Activated CD8-positive, alpha-beta memory T cell treated with anti-CD3 and anti-CD28 coated beads, Interleukin-2, amount 50 U/mL, for 1 hour (primary cell): ENCODE measurements around the gene PCNX3.
"Not testable (repeated sequence)": the region's sequence is repeated elsewhere in the genome, so short reads cannot be mapped to it uniquely, and the experiment has no call there.

Experiments used
- DNase-seq: peaks from one replicate; pipeline ENCODE4 v3.0.0-alpha.2; 2020; ENCODE audit errors: extremely low read depth

The PCNX3 gene

DNA sequence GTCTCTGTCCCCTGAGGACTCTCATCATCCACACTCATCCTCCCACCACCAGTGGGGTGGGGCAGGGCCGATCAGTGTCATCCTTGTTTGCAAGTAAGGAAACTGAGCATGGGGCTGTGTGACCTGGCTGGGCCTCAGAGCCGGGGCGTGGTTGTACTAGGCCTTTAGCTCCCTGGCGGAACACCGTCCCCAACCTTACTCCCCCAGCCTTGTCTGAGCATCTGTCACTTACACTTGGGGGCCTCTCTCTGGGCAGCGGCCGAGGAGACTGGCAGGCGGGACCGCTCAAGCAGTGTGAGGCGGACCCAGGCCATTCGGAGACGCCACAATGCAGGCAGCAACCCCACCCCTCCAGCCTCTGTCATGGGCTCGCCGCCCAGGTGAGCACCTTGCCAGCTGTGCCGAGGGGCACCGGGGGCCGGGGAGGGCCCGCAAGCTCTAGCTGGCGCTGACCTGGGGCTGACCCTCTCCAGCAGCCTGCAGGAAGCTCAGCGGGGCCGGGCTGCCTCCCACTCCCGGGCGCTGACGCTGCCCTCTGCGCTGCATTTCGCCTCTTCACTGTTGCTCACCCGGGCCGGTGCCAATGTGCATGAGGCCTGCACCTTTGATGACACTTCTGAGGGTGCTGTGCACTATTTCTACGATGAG lies 3.8 kb downstream of the PCNX3 start:
- DNase-seq: no peak

GRCh38 chr11:65620666-65621065 lies 5.1 kb downstream of the PCNX3 start:
- no peak for DNase-seq

DNA sequence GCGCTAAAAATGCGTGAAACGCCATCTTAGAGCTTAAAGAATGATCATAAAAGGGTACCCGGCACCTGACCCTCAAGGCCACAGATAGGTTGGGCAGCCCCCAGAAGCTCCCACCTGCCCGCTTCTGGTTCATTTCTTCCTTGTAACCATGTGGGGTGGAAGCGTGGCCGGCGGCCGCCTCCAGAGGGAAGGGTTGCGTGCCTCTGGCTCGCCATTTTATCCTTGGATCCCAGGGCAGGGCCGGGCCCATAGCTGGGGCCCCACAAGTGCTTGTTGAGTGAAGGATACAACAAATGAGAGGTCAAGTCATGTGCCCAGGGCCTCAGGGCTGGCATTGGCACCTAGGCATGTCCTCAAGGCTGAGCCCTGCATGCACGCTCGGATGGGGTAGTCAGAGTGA lies 5.9 kb downstream of the PCNX3 start:
- no peak for DNase-seq

- DNase-seq: no peak
Measured at GRCh38 chr11:65622011-65622410, 6.4 kb downstream of the PCNX3 start.

DNA sequence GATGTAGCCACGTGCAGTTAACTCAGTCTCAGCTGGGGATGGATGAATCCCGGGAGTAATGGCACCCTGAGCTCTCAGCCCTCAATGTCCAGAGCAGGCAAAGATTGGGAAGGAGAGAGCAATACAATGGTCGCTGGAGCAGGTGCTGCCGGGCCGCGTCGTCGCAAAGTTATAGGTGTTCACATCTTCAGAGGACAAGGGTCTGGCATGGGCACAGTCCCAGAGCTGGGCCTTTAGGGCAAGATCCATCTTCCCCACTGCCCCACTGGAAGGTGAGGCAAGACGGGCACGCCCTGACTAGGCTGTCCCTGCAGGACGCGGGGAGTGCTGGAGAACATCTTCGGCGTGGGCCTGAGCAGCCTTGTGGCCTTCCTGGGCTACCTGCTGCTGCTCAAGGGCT lies 7.6 kb downstream of the PCNX3 start:
- no peak for DNase-seq

DNA sequence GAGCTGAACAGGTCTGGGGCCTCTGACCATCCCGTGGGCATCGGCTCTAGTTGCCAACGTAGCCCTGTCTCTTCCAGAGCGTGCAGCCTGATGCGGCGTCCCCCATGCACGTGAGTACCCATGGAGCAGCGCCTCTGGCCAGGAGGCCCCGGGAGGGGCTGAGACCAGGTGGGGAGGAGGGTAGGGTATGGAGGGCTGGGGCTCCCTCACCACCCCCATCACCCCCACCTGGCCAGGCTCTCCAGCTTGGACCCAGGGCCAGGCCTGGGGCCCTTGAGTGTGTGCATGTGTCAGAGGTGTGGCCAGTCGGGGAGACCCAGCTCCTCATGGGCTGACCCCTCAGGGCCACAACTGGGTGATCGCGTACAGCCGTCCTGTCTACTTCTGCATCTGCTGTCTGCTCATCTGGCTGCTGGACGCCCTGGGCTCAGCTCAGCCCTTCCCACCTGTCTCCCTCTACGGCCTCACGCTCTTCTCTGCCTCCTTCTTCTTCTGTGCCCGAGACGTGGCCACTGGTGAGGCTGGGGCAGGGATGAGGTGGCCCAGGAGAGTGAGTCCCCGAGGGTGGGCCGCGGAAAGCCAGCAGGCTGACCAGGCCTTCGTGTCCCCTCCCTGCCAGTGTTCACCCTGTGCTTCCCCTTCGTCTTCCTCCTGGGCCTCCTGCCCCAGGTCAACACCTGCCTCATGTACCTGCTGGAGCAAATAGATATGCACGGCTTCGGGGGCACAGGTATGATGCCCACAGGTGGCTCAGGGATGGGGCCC lies 8.5 kb downstream of the PCNX3 start:
- no peak for DNase-seq

GRCh38 chr11:65624931-65625627 lies 9.5 kb downstream of the PCNX3 start:
- no peak for DNase-seq

GRCh38 chr11:65625628-65626342 lies 10.2 kb downstream of the PCNX3 start:
- no peak for DNase-seq

- DNase-seq: no peak
Measured at GRCh38 chr11:65627202-65627601, 11.6 kb downstream of the PCNX3 start.

GRCh38 chr11:65629579-65629978 lies 14.0 kb downstream of the PCNX3 start:
- DNase-seq: no peak

GRCh38 chr11:65630215-65630614 lies 14.6 kb downstream of the PCNX3 start:
- no peak for DNase-seq

- no peak for DNase-seq
Measured at GRCh38 chr11:65633390-65634108, 18.0 kb downstream of the PCNX3 start.

DNA sequence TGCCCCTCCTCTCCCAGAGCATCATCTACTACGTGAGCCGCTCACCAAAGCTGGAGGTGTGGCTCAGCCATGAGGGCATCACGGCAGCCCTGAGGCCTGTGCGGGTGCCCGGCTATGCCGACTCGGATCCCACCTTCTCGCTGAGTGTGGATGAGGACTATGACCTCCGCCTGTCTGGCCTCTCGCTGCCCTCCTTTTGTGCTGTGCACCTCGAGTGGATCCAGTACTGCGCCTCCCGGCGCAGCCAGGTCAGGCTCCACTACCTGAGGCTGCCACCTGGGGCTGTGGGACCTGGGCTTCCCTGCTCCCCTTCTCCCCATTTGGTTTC lies 18.5 kb downstream of the PCNX3 start:
- no peak for DNase-seq

DNA sequence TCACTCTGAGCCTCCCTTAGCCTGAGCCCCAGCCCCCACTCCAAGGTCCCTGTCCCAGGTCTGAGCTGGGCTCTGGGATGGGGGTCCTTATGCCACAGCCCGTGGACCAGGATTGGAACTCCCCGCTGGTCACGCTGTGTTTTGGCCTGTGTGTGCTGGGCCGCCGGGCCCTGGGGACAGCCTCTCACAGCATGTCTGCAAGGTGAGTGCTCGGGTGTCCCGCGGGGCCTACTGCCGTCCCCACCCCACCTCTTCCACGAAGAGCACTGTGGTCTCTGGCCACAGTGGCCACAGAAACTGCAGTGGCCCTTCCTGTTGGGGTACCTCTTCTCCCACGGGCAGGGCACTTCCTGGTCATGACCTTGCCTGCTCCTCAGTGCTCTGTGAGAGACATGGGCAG lies 18.9 kb downstream of the PCNX3 start:
- DNase-seq: no peak

DNA sequence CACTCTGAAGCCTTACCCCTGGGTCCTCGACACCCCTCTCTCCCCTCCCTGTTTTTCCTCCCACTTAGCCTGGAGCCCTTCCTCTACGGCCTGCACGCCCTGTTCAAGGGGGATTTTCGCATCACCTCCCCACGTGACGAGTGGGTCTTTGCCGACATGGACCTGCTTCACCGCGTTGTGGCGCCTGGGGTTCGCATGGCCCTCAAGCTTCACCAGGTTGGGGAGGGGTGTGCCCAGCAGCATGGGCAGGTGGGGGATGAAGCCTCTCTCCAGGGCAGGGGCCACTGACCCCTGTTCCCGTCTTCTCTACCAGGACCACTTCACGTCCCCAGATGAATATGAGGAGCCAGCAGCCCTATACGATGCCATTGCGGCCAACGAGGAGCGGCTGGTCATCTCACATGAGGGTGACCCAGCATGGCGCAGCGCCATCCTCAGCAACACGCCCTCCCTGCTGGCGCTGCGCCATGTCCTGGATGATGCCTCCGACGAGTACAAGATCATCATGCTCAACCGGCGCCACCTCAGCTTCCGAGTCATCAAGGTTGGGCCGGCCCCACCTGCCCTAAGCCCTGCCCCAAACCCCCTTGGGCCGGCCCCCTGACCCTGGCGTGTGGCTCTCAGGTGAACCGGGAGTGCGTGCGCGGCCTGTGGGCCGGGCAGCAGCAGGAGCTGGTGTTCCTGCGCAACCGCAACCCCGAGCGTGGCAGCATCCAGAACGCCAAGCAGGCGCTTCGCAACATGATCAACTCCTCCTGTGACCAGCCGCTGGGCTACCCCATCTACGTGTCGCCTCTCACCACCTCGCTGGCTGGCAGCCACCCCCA lies 19.5 kb downstream of the PCNX3 start:
- DNase-seq: no peak

DNA sequence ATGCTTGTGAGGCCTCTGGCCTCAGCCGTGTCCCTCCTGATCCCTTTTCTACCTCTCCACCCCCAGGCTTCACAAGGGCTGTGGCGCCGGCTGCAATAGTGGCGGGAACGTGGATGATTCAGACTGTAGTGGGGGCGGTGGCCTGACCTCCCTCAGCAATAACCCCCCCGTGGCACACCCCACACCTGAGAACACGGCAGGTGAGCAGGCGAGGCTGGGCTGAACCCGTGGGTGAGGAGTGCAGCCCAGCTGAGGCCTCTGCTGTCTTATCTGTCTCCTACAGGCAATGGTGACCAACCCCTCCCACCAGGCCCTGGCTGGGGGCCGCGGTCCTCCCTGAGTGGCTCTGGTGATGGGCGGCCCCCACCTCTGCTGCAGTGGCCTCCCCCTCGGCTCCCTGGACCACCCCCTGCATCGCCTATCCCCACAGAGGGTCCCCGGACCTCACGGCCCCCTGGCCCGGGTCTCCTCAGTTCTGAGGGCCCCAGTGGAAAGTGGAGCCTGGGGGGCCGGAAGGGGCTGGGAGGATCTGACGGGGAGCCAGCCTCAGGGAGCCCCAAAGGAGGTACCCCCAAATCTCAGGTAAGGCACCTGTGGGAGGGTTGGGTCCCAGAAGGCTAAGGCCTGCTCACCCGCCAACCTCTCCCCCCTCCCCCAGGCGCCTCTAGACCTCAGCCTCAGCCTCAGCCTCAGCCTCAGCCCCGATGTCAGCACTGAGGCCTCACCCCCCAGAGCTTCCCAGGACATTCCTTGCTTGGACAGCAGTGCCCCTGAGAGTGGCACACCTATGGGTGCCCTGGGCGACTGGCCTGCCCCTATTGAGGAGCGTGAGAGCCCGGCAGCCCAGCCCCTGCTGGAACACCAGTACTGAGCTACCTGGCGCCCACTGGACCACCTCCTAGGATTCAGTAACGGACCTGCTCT lies 20.8 kb downstream of the PCNX3 start:
- no peak for DNase-seq

DNA sequence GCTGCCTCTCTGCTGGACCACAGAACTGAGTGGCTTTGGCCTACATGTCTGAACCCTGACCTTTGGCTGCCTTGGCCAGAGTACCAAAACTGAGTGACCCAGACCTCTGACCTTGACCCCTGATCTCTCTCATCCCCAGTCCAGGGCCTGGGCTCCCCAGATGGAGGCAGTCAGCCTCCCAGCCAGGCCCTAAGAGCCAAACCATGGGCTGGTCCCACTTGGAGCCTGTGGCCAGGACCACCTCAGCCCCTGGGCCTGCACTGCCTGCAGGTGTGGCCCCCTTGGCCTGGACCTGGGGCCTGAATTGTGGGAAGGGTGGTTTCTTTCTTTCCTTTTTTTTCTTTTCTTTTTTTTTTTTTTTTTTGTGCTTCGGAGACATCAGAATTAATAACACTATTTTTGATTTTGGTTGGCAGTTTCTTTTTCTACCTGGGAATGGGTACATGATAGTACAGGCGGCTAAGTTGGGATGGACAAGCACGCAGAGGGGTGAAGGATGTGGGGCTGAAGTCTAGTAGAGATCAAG lies 21.5 kb downstream of the PCNX3 start:
- DNase-seq: no peak

- DNase-seq: no peak
Measured at GRCh38 chr11:65637794-65638419, 22.3 kb downstream of the PCNX3 start, which contains the start of gene SIPA1. Gene SIPA1, plus strand, starts transcription at chr11:65638101. Its CDS starts 2,821 bp downstream, at chr11:65640922.

DNA sequence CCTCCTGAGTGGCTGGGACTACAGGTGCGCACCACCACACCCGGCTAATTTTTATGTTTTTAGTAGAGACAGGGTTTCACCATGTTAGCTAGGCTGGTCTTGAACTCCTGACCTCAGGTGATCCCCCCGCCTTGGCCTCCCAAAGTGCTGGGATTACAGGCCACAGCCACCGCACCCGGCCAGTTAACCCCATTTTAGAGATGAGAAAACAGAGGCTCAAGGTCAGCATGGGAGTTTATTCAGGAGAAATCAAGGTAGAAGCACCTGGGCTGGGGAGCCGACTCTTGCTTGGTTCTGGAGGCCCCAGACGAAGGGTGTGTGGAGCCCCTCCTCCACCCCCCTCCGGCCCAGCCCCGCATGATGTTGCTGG lies 23.6 kb downstream of the PCNX3 start:
- DNase-seq: not testable (repeated sequence)
